H1 (cell line): ENCODE data around the gene LIMK1. TPM values are rescaled to one million over a fixed set of nuclear protein-coding genes. Genes with fewer than 3 reads are reported as not detected.

ENCODE experiments used
- CTCF ChIA-PET: fragments of 300-600 bp; sonication (Branson Sonifier 250); formaldehyde crosslinking; loops from one replicate; lab custom pipeline; 2021; ENCODE audit not compliant: partially characterized antibody; lab: Charles Lee
- POLR2A ChIA-PET: fragments of 300-600 bp; sonication (Branson Sonifier 250); formaldehyde crosslinking; loops from one replicate; lab custom pipeline; 2021; ENCODE audit warnings: inconsistent platforms; ENCODE audit not compliant: partially characterized antibody; lab: Charles Lee
- DNase-seq, 2 experiments: peaks; one replicate each; pipeline versions ENCODE4 v3.0.0 to v3.0.0-alpha.2; 2010 to 2022; ENCODE audit warnings: low spot score in 2 of 2, low read depth in 1 of 2, mixed read lengths in 1 of 2
- FAIRE-seq: peaks from 2 replicates; lab custom pipeline; 2011; peaks lifted over from hg19 to GRCh38; lab: Jason Lieb, UNC
- H2AFZ ChIP-seq: 2 replicates; pipeline ENCODE4 v1.8.1; 2012; ENCODE audit warnings: low read length, inconsistent platforms
- H2AK5ac ChIP-seq: 2 replicates; pipeline ENCODE4 v1.6.1; 2013; ENCODE audit warnings: low read depth, low read length
- H2BK120ac ChIP-seq: replicated peaks from 2 replicates; pipeline ENCODE3; 2013; ENCODE audit warnings: low read depth, low read length, inconsistent platforms
- H2BK12ac ChIP-seq: 2 replicates; pipeline ENCODE4 v1.6.1; 2013; ENCODE audit warnings: low read depth, low read length
- H2BK15ac ChIP-seq: 2 replicates; pipeline ENCODE4 v1.6.1; 2013; ENCODE audit warnings: low read length
- H2BK20ac ChIP-seq: 2 replicates; pipeline ENCODE4 v1.6.1; 2013; ENCODE audit warnings: low read length
- H2BK5ac ChIP-seq: 2 replicates; pipeline ENCODE4 v1.6.1; 2013; ENCODE audit warnings: low read depth, low read length
- H3K14ac ChIP-seq: 2 replicates; pipeline ENCODE4 v1.6.1; 2013; ENCODE audit warnings: inconsistent platforms; ENCODE audit not compliant: insufficient read length
- H3K18ac ChIP-seq: 2 replicates; pipeline ENCODE4 v1.6.1; 2013; ENCODE audit warnings: low read length; ENCODE audit errors: extremely low read depth
- H3K23ac ChIP-seq: 2 replicates; pipeline ENCODE4 v1.6.1; 2013; ENCODE audit warnings: inconsistent platforms; ENCODE audit not compliant: insufficient read length
- H3K23me2 ChIP-seq: 2 replicates; pipeline ENCODE4 v1.6.1; 2013; ENCODE audit warnings: low read depth, low read length
- H3K27ac ChIP-seq: 2 replicates; pipeline ENCODE4 v1.6.1; 2011; ENCODE audit warnings: low read depth, low read length, inconsistent platforms
- H3K27me3 ChIP-seq, 4 experiments: replicated peaks in 1 of 4; 1 replicate in 1 of 4; 2 replicates in 3 of 4; pipeline versions ENCODE4 v1.6.1 to v1.8.1; 2011 to 2013; ENCODE audit warnings: low read length in 3 of 4, mild to moderate bottlenecking in 3 of 4, inconsistent platforms in 2 of 4, mixed read lengths in 2 of 4, moderate library complexity in 1 of 4; ENCODE audit not compliant: control insufficient read depth in 3 of 4, insufficient read depth in 3 of 4; ENCODE audit errors: extremely low read depth in 1 of 4
- H3K36me3 ChIP-seq, 4 experiments: 2 replicates each; pipeline versions ENCODE4 v1.6.1 to v1.8.1; 2011 to 2013; ENCODE audit warnings: mild to moderate bottlenecking in 4 of 4, low read length in 3 of 4, moderate library complexity in 2 of 4, control low read depth in 1 of 4, inconsistent platforms in 1 of 4; ENCODE audit not compliant: insufficient read depth in 4 of 4, control insufficient read depth in 2 of 4
- H3K4ac ChIP-seq: replicated peaks from 2 replicates; pipeline ENCODE3; 2013; ENCODE audit warnings: low read length, low read depth, mixed read lengths, inconsistent platforms; ENCODE audit not compliant: insufficient read length
- H3K4me1 ChIP-seq, 4 experiments: replicated peaks in 1 of 4; 1 replicate in 1 of 4; 2 replicates in 3 of 4; pipeline versions ENCODE4 v1.6.1 to v1.8.1; 2011 to 2013; ENCODE audit warnings: low read length in 3 of 4, inconsistent platforms in 2 of 4, mixed read lengths in 1 of 4; ENCODE audit not compliant: insufficient read depth in 4 of 4, control insufficient read depth in 3 of 4
- H3K4me2 ChIP-seq, 2 experiments: 2 replicates each; pipeline versions ENCODE4 v1.6.1 to v1.8.1; 2011 to 2013; ENCODE audit warnings: low read depth in 2 of 2, low read length in 2 of 2, control low read depth in 1 of 2, inconsistent platforms in 1 of 2, mild to moderate bottlenecking in 1 of 2; ENCODE audit not compliant: insufficient read depth in 1 of 2
- H3K4me3 ChIP-seq, 4 experiments: fragments of 200-600, 300-600 bp in 1 of 4; sonication (generic), shearing (Covaris generic), sonication (Bioruptor Twin) in 1 of 4; 2 replicates each; pipeline versions ENCODE4 v1.5.1 to v1.8.1; 2011 to 2016; ENCODE audit warnings: low read length in 4 of 4, low read depth in 3 of 4, control low read depth in 2 of 4, inconsistent platforms in 2 of 4, mild to moderate bottlenecking in 2 of 4, mixed read lengths in 1 of 4, moderate library complexity in 1 of 4; ENCODE audit not compliant: insufficient read depth in 2 of 4; ENCODE audit errors: extremely low read depth in 1 of 4
- H3K56ac ChIP-seq: replicated peaks from 2 replicates; pipeline ENCODE3; 2013; ENCODE audit warnings: low read depth, mild to moderate bottlenecking, mixed read lengths, low read length, inconsistent platforms; ENCODE audit not compliant: insufficient read length
- H3K79me1 ChIP-seq: 2 replicates; pipeline ENCODE4 v1.6.1; 2013; ENCODE audit warnings: low read depth, low read length, control low read depth
- H3K79me2 ChIP-seq, 2 experiments: 2 replicates each; pipeline versions ENCODE4 v1.6.1 to v1.8.1; 2012 to 2013; ENCODE audit warnings: low read length in 2 of 2, mild to moderate bottlenecking in 2 of 2, inconsistent platforms in 1 of 2; ENCODE audit not compliant: insufficient read depth in 2 of 2, control insufficient read depth in 1 of 2
- H3K9ac ChIP-seq, 4 experiments: replicated peaks in 1 of 4; 1 replicate in 1 of 4; 2 replicates in 3 of 4; pipeline versions ENCODE4 v1.6.1 to v1.8.1; 2011 to 2013; ENCODE audit warnings: low read depth in 3 of 4, low read length in 3 of 4, control low read depth in 2 of 4, mild to moderate bottlenecking in 2 of 4, moderate library complexity in 2 of 4, inconsistent platforms in 1 of 4; ENCODE audit errors: extremely low read depth in 1 of 4
- H3K9me3 ChIP-seq, 2 experiments: 2 replicates each; pipeline versions ENCODE4 v1.6.1 to v1.8.1; 2012 to 2013; ENCODE audit warnings: mild to moderate bottlenecking in 2 of 2, moderate library complexity in 2 of 2, control low read depth in 1 of 2, inconsistent platforms in 1 of 2, low read depth in 1 of 2, low read length in 1 of 2, mixed read lengths in 1 of 2; ENCODE audit not compliant: insufficient read depth in 2 of 2
- H4K20me1 ChIP-seq, 2 experiments: replicated peaks in 1 of 2; 2 replicates each; pipeline versions ENCODE3 to v1.8.1; 2011 to 2013; ENCODE audit warnings: inconsistent platforms in 2 of 2, low read length in 2 of 2, mild to moderate bottlenecking in 1 of 2; ENCODE audit not compliant: insufficient read depth in 2 of 2, control insufficient read depth in 1 of 2
- H4K5ac ChIP-seq: 2 replicates; pipeline ENCODE4 v1.6.1; 2013; ENCODE audit warnings: low read length, low read depth, mixed read lengths, inconsistent platforms; ENCODE audit not compliant: insufficient read length
- H4K8ac ChIP-seq: 2 replicates; pipeline ENCODE4 v1.8.0; 2013; ENCODE audit warnings: mild to moderate bottlenecking, moderate library complexity, low read length, inconsistent platforms; ENCODE audit not compliant: insufficient read depth; ENCODE audit errors: extremely low read depth
- H4K91ac ChIP-seq: replicated peaks from 2 replicates; pipeline ENCODE3; 2013; ENCODE audit warnings: low read length, mixed read lengths, inconsistent platforms; ENCODE audit not compliant: insufficient read length
- EGR1 ChIP-seq: IDR thresholded peaks from 2 replicates; pipeline ENCODE4 v1.6.1; 2011; ENCODE audit warnings: low read depth, low read length, borderline replicate concordance
- POLR2AphosphoS5 ChIP-seq: IDR thresholded peaks from 2 replicates; pipeline ENCODE4 v1.6.1; 2011; ENCODE audit warnings: low read depth, low read length
- RNF2 ChIP-seq: fragments of 200-900, 300-1000 bp; sonication (generic); IDR thresholded peaks from 2 replicates; pipeline ENCODE4 v1.7.1; 2016; ENCODE audit warnings: borderline replicate concordance, low read depth, mild to moderate bottlenecking, antibody characterized with exemption, low read length; ENCODE audit not compliant: poor library complexity, severe bottlenecking; ENCODE audit errors: missing control alignments
- SIN3A ChIP-seq, 2 experiments: IDR thresholded peaks in 1 of 2; conservative IDR thresholded peaks in 1 of 2; 2 replicates each; pipeline ENCODE4 v1.6.1; 2011 to 2012; ENCODE audit warnings: low read length in 2 of 2, improper control_type of control experiment in 1 of 2, low read depth in 1 of 2, mild to moderate bottlenecking in 1 of 2
- TAF1 ChIP-seq: IDR thresholded peaks from 2 replicates; pipeline ENCODE4 v1.6.1; 2011; ENCODE audit warnings: mild to moderate bottlenecking, low read depth, low read length
- TAF7 ChIP-seq: optimal IDR thresholded peaks from 2 replicates; pipeline ENCODE3; 2011; ENCODE audit warnings: low read depth, mild to moderate bottlenecking, inconsistent platforms, low read length, moderate library complexity, borderline replicate concordance
- TBP ChIP-seq: IDR thresholded peaks from 2 replicates; pipeline ENCODE4 v1.6.1; 2011; ENCODE audit warnings: low read depth, low read length, improper control_type of control experiment
- WGBS, 2 experiments: shearing (Covaris generic) in 1 of 2; methylation state at CpG; one replicate each; pipeline versions ENCODE4 v1.1.6 to v1.1.7; 2013 to 2015; ENCODE audit warnings: low lambda C conversion rate in 2 of 2, mixed read lengths in 2 of 2, inconsistent platforms in 1 of 2, low coverage in 1 of 2, missing lambda C conversion rate in 1 of 2; ENCODE audit not compliant: insufficient replicate concordance in 2 of 2, insufficient coverage in 1 of 2, insufficient read length in 1 of 2; ENCODE audit errors: extremely low coverage in 1 of 2, missing lambda C conversion rate in 1 of 2; 5-methylcytosine and 5-hydroxymethylcytosine counted together
- long read RNA-seq, 2 experiments: library from RNA in 1 of 2; library from capped mRNA in 1 of 2; stranded (forward); transcript quantifications; one replicate each; pipeline ENCODE4 v2.0.0, GENCODE V29; 2021; ENCODE audit warnings: inconsistent platforms in 1 of 2
- polyA minus RNA-seq, 3 experiments: library from RNA; depleted of rRNA, polyadenylated mRNA; stranded (reverse); fragments of >200 nt; gene quantifications; 1 replicate in 2 of 3; 2 replicates in 1 of 3; pipeline ENCODE4 v1.2.3, GENCODE V29; 2011
- polyA plus RNA-seq, 7 experiments: library from polyadenylated mRNA; depleted of rRNA in 3 of 7; stranded (reverse) in 5 of 7; unstranded in 2 of 7; fragments of >200 nt in 5 of 7; fragments of 200-250 nt in 2 of 7; gene quantifications; 1 replicate in 5 of 7; 2 replicates in 1 of 7; 4 replicates in 1 of 7; pipeline versions ENCODE4 v1.2.1 to v1.2.3, GENCODE V29; 2011 to 2013; ENCODE audit warnings: missing spikeins in 2 of 7, mixed read lengths in 2 of 7
- total RNA-seq: library from RNA; stranded (reverse); fragmentation: NEBNext Ultra II Directional; extraction: Animal tissue kit (Norgen Biotek cat#: 25700); gene quantifications from 2 replicates; pipeline ENCODE4 v1.2.1, GENCODE V29; 2021

LIMK1 gene
- total RNA-seq (92.1 and 93.5 TPM in 2 replicates), polyA plus RNA-seq (2011; rRNA removed) (108 and 172 TPM in 2 replicates), polyA minus RNA-seq (2011; rRNA and poly(A)+ RNA removed) (72.5 and 119 TPM in 2 replicates)
- 82.7 TPM for polyA plus RNA-seq (2011; cell fraction: cytosol; rRNA removed)
- polyA plus RNA-seq (2011; cell fraction: nucleus; rRNA removed), result 129 TPM
- polyA plus RNA-seq (2012, experiment 1 of 2), result 63.0 to 88.9 TPM (median 81.1 TPM) in 4 replicates
- 77.4 TPM for polyA plus RNA-seq (2012, experiment 2 of 2)
- polyA plus RNA-seq (2013, experiment 1 of 2), result 44.8 TPM
- 46.9 TPM for polyA plus RNA-seq (2013, experiment 2 of 2)
- 61.9 TPM for polyA minus RNA-seq (2011; cell fraction: cytosol; rRNA and poly(A)+ RNA removed)
- 34.6 TPM for polyA minus RNA-seq (2011; cell fraction: nucleus; rRNA and poly(A)+ RNA removed)
- long read RNA-seq, experiment 1, transcript LIMK1-201 (16 exons, 3,219 nt), result major isoform, 9 of 68 reads
- long read RNA-seq, experiment 1, partial matches to known transcripts, result 54 of 68 reads
- long read RNA-seq, experiment 1, other reads (novel, unspliced or antisense), result 5 of 68 reads
- long read RNA-seq, experiment 2, partial matches to known transcripts, result 3 of 4 reads
- long read RNA-seq, experiment 2, other reads (novel, unspliced or antisense), result 1 of 4 reads

DNA sequence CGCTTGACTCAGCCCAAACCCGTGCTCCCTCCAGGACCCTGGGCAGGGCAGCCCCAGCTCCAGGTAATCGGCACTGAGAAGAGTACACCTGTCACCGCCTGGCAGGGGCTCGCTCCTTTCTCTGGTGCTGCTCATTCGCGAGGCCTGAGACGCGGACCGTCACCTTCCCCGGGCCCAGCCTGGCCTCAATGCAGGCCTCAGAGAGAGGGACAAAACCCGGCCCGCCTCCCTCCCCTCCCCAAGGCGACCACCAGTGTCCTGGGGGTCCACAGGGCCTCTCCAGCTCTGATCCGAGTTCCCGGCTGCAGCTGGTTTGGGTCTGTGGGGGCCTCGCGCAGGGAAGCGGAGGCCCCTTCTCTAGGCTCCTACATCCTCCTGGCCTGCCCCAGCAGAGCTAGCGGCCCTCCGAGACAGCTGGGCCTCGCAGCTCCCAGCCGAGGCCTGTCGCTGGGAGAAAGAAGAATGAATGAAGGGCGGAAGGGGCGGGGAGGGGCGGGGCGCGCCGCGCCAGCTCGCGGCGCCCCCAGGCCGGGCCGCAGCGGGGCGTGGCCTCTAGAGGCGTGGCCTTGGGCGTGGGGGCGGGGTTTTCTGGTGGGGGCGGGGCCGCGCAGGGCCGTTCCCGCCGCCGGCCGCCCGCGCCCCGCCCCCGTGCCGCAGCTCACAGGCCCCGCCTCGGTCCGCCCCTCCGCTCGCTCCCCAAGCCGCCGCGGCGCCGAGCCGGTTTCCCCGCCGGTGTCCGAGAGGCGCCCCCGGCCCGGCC, at the start of gene LIMK1:
LIMK1 (plus strand) TSS at position 688 of the 760 bp plus-strand sequence. CDS start 187 bp downstream, outside the sequence.
- Histone ChIP-seq H4K8ac (peak within 1 kb of the TSS; percentile 92), H2BK20ac (no peak within 1 kb of the TSS), H3K56ac (no peak within 1 kb of the TSS), H3K18ac (peak within 1 kb of the TSS; percentile 78), H3K9me3 (no peaks in the 10 kb centered on the region), H4K91ac (peak within 1 kb of the TSS; percentile 34), H3K4me3 (peak within 1 kb of the TSS; percentile 59 to 90 (median 64)), H3K23ac (no peak within 1 kb of the TSS), H3K14ac (peak within 1 kb of the TSS; percentile 34), H3K9ac (peak within 1 kb of the TSS; percentile 45 to 75 (median 59)), H3K4ac (peak within 1 kb of the TSS; percentile 91), H3K4me1 (peaks cover 0 to 20% (median 12%) of the 10 kb centered on the region in 4 experiments; a peak in 6 of 7 replicates), H2AK5ac (peak within 1 kb of the TSS; percentile 75; the same call in 1 of the 2 replicates), H2AFZ (0 out of 2 replicates have a peak within 1 kb of the TSS, but pooled peaks have one; percentile 66), H3K79me2 (peaks cover 0 to 9% of the 10 kb centered on the region in 2 experiments; a peak in 1 of 4 replicates), H3K79me1 (peaks cover 16% of the 10 kb centered on the region), H3K23me2 (peaks cover 6% of the 10 kb centered on the region; the same call in 1 of the 2 replicates), H3K4me2 (peak within 1 kb of the TSS; percentile 90 to 94), H3K36me3 (peaks cover 0 to 14% (median 7%) of the 10 kb centered on the region in 4 experiments; a peak in 5 of 8 replicates), H2BK15ac (peak within 1 kb of the TSS; percentile 81; the same call in 1 of the 2 replicates), H4K5ac (peak within 1 kb of the TSS; percentile 46), H2BK12ac (peak within 1 kb of the TSS; percentile 75; the same call in 1 of the 2 replicates), H2BK5ac (peak within 1 kb of the TSS; percentile 83), H2BK120ac (no peak within 1 kb of the TSS), H3K27me3 (no peaks in the 10 kb centered on the region), H4K20me1 (peaks cover 2 to 9% of the 10 kb centered on the region in 2 experiments), H3K27ac (peak within 1 kb of the TSS; percentile 3; the same call in 1 of the 2 replicates)
- DNase-seq, result peak in 1 of 2 experiments; percentile 86
- WGBS, 2 experiments, result 28% methylated on average over 21 of the region's 71 CpGs; no CpG with 5 or more reads in 1 of the 2 experiments
- CTCF ChIA-PET, result interaction anchor here (0.6 to 1.7 kb wide), 8 partner anchors 10 to 123 kb away, joined by 3 to 7 read pairs (median 4); no protein-coding TSS in a partner anchor
- no peak for FAIRE-seq
- POLR2A ChIA-PET, result interaction anchor here (0.6 to 5.0 kb wide), 10 partner anchors 11 to 99 kb away, joined by 3 to 18 read pairs (median 4); partner anchors contain the start of gene EIF4H
- TF ChIP-seq TBP (0 out of 2 replicates have a peak, but pooled peaks have one; percentile 34), RNF2 (no peak), EGR1 (peak; percentile 22; the same call in 1 of the 2 replicates), TAF7 (peak; percentile 37), TAF1 (peak; percentile 55), POLR2AphosphoS5 (0 out of 2 replicates have a peak, but pooled peaks have one; percentile 16), SIN3A (conservative IDR thresholded peaks at IDR 0.05 in 1 of 2, IDR thresholded peaks at IDR 0.05 in 1 of 2; ENCODE audit: low read depth in 1 of 2, low read length in 2 of 2) (peak; percentile 61 to 68; a peak in 3 of 4 replicates)
